MCF 10A (cell line): Measurements from ENCODE around the gene EXT2. TPM values are rescaled to one million over a fixed set of nuclear protein-coding genes. Genes with fewer than 3 reads are reported as not detected.
A peak's percentile ranks its signal among the peaks of the same experiment; 100 is the strongest.

Source experiments
- BruUV-seq: library from RNA; stranded (reverse); fragments of 400-500 nt; replicated peaks from 2 replicates; lab custom pipeline; 2021; lab: Mats Ljungman, UMichigan
- CTCF ChIA-PET: fragments of 300-600 bp; sonication (Branson Sonifier 250); formaldehyde crosslinking; extraction: SDS; loops from one replicate; lab custom pipeline; 2021; ENCODE audit warnings: antibody characterized with exemption, inconsistent platforms; lab: Yijun Ruan, JAX
- POLR2A ChIA-PET: fragments of 300-600, 350-650 bp; sonication (Branson Sonifier 250); formaldehyde crosslinking; extraction: SDS; loops from one replicate; lab custom pipeline; 2020; ENCODE audit warnings: antibody characterized with exemption, inconsistent platforms; lab: Yijun Ruan, JAX
- DNase-seq: peaks from one replicate; pipeline ENCODE4 v3.0.0-alpha.2; 2018; ENCODE audit not compliant: unreplicated experiment
- H3K27ac Mint-ChIP-seq: one replicate; pipeline ENCODE4 v1.8.0; 2022; ENCODE audit warnings: mild to moderate bottlenecking, low read depth, mixed read lengths; ENCODE audit not compliant: unreplicated experiment
- H3K27me3 Mint-ChIP-seq: one replicate; pipeline ENCODE4 v1.8.0; 2022; ENCODE audit warnings: mixed read lengths; ENCODE audit not compliant: insufficient read depth, unreplicated experiment
- H3K36me3 Mint-ChIP-seq: one replicate; pipeline ENCODE4 v1.8.0; 2022; ENCODE audit warnings: mild to moderate bottlenecking, moderate library complexity, mixed read lengths; ENCODE audit not compliant: insufficient read depth, unreplicated experiment
- H3K4me1 Mint-ChIP-seq: one replicate; pipeline ENCODE4 v1.8.0; 2022; ENCODE audit warnings: mixed read lengths; ENCODE audit not compliant: insufficient read depth, unreplicated experiment
- H3K4me3 Mint-ChIP-seq: one replicate; pipeline ENCODE4 v1.8.0; 2022; ENCODE audit warnings: mild to moderate bottlenecking, moderate library complexity, mixed read lengths; ENCODE audit not compliant: unreplicated experiment
- H3K9me3 Mint-ChIP-seq: one replicate; pipeline ENCODE4 v1.8.0; 2022; ENCODE audit warnings: mixed read lengths; ENCODE audit not compliant: unreplicated experiment
- CTCF ChIP-seq: fragments of 200-600 bp; IDR thresholded peaks from one replicate; pipeline ENCODE4 v1.8.0; 2022; ENCODE audit warnings: antibody characterized with exemption, mild to moderate bottlenecking; ENCODE audit not compliant: unreplicated experiment
- intact Hi-C: fragments of 100-400 bp; cut with micrococcal nuclease; formaldehyde crosslinking; loops from 2 replicates; pipeline ENCODE4 v1.14.1; 2022
- total RNA-seq: library from RNA; stranded (reverse); gene quantifications from 2 replicates; pipeline ENCODE4 v1.2.3, GENCODE V29; 2022

The EXT2 gene
- total RNA-seq, 1 experiment from 2014 or later, result 73.1 TPM

GRCh38 chr11:44217432-44217831 is 122.0 kb downstream of the EXT2 start:
- no TSS peak for BruUV-seq
- CTCF ChIA-PET, result interaction anchor here (1.2 kb wide), 1 partner anchor 9 kb away, joined by 3 read pairs; no protein-coding TSS in a partner anchor
- Mint-ChIP-seq H3K27ac (no peak overlapping the region), H3K27me3 (no peaks in the 10 kb centered on the region), H3K4me1 (peaks cover 8% of the 10 kb centered on the region), H3K36me3 (peaks cover 7% of the 10 kb centered on the region), H3K9me3 (no peaks in the 10 kb centered on the region), H3K4me3 (no peak overlapping the region)
- no peak for DNase-seq
- TF ChIP-seq CTCF, result no peak
- POLR2A ChIA-PET, result no interaction called here
- intact Hi-C loops, result no loop called here

- Mint-ChIP-seq H3K27ac (no peak overlapping the region), H3K4me3 (no peak overlapping the region), H3K4me1 (peaks cover 8% of the 10 kb centered on the region), H3K36me3 (peaks cover 7% of the 10 kb centered on the region), H3K9me3 (no peaks in the 10 kb centered on the region), H3K27me3 (no peaks in the 10 kb centered on the region)
- DNase-seq, result peak; percentile 6
- ChIA-PET POLR2A (interaction anchor here (0.6 to 1.1 kb wide), 3 partner anchors 16 to 33 kb away, joined by 3 read pairs; no protein-coding TSS in a partner anchor), CTCF (interaction anchor here (0.5 to 1.3 kb wide), 3 partner anchors 49 to 126 kb away, joined by 3 to 6 read pairs (median 3); no protein-coding TSS in a partner anchor)
- no peak for TF ChIP-seq CTCF
- no TSS peak for BruUV-seq
- intact Hi-C loops, result no loop called here
Measured at GRCh38 chr11:44219830-44220796, 124.6 kb downstream of the EXT2 start.

- H3K27ac Mint-ChIP-seq, result no peak overlapping the region
- H3K27me3 Mint-ChIP-seq, result no peaks in the 10 kb centered on the region
- no peak for DNase-seq
- no peak for TF ChIP-seq CTCF
- ChIA-PET POLR2A (no interaction called here), CTCF (interaction anchor here (0.8 kb wide), 1 partner anchor 67 kb away, joined by 3 read pairs; no protein-coding TSS in a partner anchor)
- intact Hi-C loops, result no loop called here
- peaks cover 7% of the 10 kb centered on the region for H3K36me3 Mint-ChIP-seq
- H3K9me3 Mint-ChIP-seq, result no peaks in the 10 kb centered on the region
- BruUV-seq, result no TSS peak
- H3K4me1 Mint-ChIP-seq, result peaks cover 8% of the 10 kb centered on the region
- H3K4me3 Mint-ChIP-seq, result no peak overlapping the region
Measured at GRCh38 chr11:44221456-44221855, 126.0 kb downstream of the EXT2 start.

- intact Hi-C loops, result no loop called here
- no TSS peak for BruUV-seq
- TF ChIP-seq CTCF, result no peak
- peaks cover 8% of the 10 kb centered on the region for H3K4me1 Mint-ChIP-seq
- DNase-seq, result no peak
- H3K4me3 Mint-ChIP-seq, result no peak overlapping the region
- H3K27ac Mint-ChIP-seq, result no peak overlapping the region
- H3K36me3 Mint-ChIP-seq, result peaks cover 7% of the 10 kb centered on the region
- ChIA-PET POLR2A (no interaction called here), CTCF (interaction anchor here (0.8 kb wide), 1 partner anchor 66 kb away, joined by 3 read pairs; no protein-coding TSS in a partner anchor)
- H3K9me3 Mint-ChIP-seq, result no peaks in the 10 kb centered on the region
- H3K27me3 Mint-ChIP-seq, result no peaks in the 10 kb centered on the region
Measured at GRCh38 chr11:44221992-44222391, 126.5 kb downstream of the EXT2 start.
